Bronchial epithelial cell (primary cell): Measurements from ENCODE around the gene STAT4. TPM values are rescaled to one million over a fixed set of nuclear protein-coding genes. Genes with fewer than 3 reads are reported as not detected.

Experiments used
- DNase-seq: peaks from one replicate; pipeline ENCODE4 v3.0.0-alpha.2; 2010; ENCODE audit warnings: low read depth
- FAIRE-seq: peaks from 2 replicates; lab custom pipeline; 2011; peaks lifted over from hg19 to GRCh38; lab: Jason Lieb, UNC
- H3K27me3 ChIP-seq: 2 replicates; pipeline ENCODE4 v1.5.1; 2011; ENCODE audit warnings: low read length; ENCODE audit not compliant: control insufficient read depth, insufficient read depth
- H3K36me3 ChIP-seq: 2 replicates; pipeline ENCODE4 v1.5.1; 2011; ENCODE audit warnings: low read length; ENCODE audit not compliant: control insufficient read depth, insufficient read depth
- H3K4me3 ChIP-seq: 2 replicates; pipeline ENCODE4 v1.5.1; 2011; ENCODE audit warnings: mild to moderate bottlenecking, low read depth, low read length, control low read depth
- CTCF ChIP-seq: IDR thresholded peaks from 2 replicates; pipeline ENCODE4 v1.5.1; 2011; ENCODE audit warnings: mild to moderate bottlenecking, moderate library complexity, low read length, control low read depth, inconsistent platforms; ENCODE audit not compliant: insufficient read depth, severe bottlenecking
- total RNA-seq: library from RNA; depleted of rRNA; stranded (reverse); fragments of >200 nt; gene quantifications from 2 replicates; pipeline ENCODE4 v1.2.1, GENCODE V29; 2014

STAT4 gene
- total RNA-seq, 1 donor from 2014 or later, result 7.1 TPM

- no peak overlapping the region for H3K4me3 ChIP-seq
- FAIRE-seq, result no peak
- TF ChIP-seq CTCF, result no peak
Measured at GRCh38 chr2:191143791-191144190, 7.0 kb downstream of the STAT4 start.

GRCh38 chr2:191128911-191129304, 21.9 kb downstream of the STAT4 start:
- no peaks in the 10 kb centered on the region for H3K36me3 ChIP-seq
- no peak for TF ChIP-seq CTCF
- no peak for FAIRE-seq

More at GRCh38 chr2:191143791-191144190, 7.0 kb downstream of the STAT4 start:
- DNase-seq, result no peak
- Histone ChIP-seq H3K27me3 (no peaks in the 10 kb centered on the region), H3K36me3 (peaks cover 2% of the 10 kb centered on the region)

GRCh38 chr2:191128172-191128910, 22.5 kb downstream of the STAT4 start:
- H3K27me3 ChIP-seq, result no peaks in the 10 kb centered on the region
- FAIRE-seq (no peak), DNase-seq (no peak)
- TF ChIP-seq CTCF, result no peak
- no peaks in the 10 kb centered on the region for H3K36me3 ChIP-seq
- H3K4me3 ChIP-seq, result no peak overlapping the region

More at GRCh38 chr2:191128911-191129304, 21.9 kb downstream of the STAT4 start:
- Histone ChIP-seq H3K27me3 (no peaks in the 10 kb centered on the region), H3K4me3 (no peak overlapping the region)
- no peak for DNase-seq

GRCh38 chr2:191127235-191127634, 23.6 kb downstream of the STAT4 start:
- FAIRE-seq (no peak), DNase-seq (no peak)
- H3K27me3 ChIP-seq, result no peaks in the 10 kb centered on the region
- no peak overlapping the region for H3K4me3 ChIP-seq
- H3K36me3 ChIP-seq, result no peaks in the 10 kb centered on the region
- no peak for TF ChIP-seq CTCF

GRCh38 chr2:191126386-191127085, 24.3 kb downstream of the STAT4 start:
- no peak for FAIRE-seq
- DNase-seq, result no peak
- H3K36me3 ChIP-seq, result no peaks in the 10 kb centered on the region
- TF ChIP-seq CTCF, result no peak
- H3K4me3 ChIP-seq, result no peak overlapping the region
- H3K27me3 ChIP-seq, result no peaks in the 10 kb centered on the region
